HepG2 (cell line): ENCODE measurements around the gene STK32B.

Experiments used
- DMAP1 ChIP-seq: IDR thresholded peaks from 2 replicates; pipeline ENCODE4 v1.6.1; 2016
- JUND ChIP-seq: sonication (generic); formaldehyde crosslinking; IDR thresholded peaks from 2 replicates; pipeline ENCODE4 v1.8.0; 2022; ENCODE audit warnings: mild to moderate bottlenecking, missing genetic modification reagents
- KLF6 ChIP-seq: IDR thresholded peaks from 2 replicates; pipeline ENCODE4 v1.8.0; 2016; ENCODE audit warnings: missing biosample characterization, missing genetic modification reagents
- PHF5A ChIP-seq: IDR thresholded peaks from one replicate; pipeline ENCODE4 v1.6.1; 2018; ENCODE audit warnings: low read depth, missing genetic modification reagents; ENCODE audit not compliant: unreplicated experiment
- RXRB ChIP-seq: IDR thresholded peaks from 2 replicates; pipeline ENCODE4 v1.6.1; 2016; ENCODE audit warnings: borderline replicate concordance, missing genetic modification reagents, missing compliant biosample characterization

DNA sequence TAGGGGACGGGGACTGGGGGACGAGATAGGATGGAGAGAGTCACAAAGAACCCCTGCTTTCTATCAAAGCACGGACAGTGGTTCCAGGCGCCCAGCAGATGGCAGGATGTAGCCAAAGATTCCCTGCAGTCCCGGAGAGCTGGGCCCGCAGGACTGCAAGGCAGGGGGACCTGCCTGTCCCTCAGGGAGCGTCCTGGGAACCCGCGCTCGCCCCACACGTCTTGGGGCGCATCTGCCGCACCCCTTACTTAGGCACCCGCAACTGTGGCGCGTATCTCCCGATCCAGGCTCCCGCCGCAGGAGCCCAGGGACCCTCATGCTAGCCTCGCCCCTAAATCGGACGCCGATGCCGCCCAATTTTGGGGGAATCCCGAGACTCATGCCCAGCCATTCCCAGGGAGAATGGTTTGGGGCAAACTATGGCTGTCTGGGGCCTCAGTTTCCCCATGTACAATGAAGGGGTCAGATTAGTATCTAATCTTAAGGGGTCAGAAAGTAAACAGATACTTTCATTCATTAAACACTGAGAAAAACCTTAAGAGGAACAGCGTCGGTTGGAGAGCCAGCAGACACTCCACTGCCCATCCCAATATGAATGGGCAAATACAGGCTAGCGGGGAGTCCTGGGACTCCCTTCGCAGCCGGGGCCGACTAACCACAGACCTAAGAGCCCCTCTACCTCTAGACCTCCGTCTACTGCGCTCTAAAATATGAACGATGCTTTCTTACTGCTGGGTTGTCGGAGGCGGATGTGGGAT lies 581 bp upstream of the STK32B start:
- no peak for TF ChIP-seq KLF6 (CRISPR knock-in tag)
- no peak for TF ChIP-seq RXRB (CRISPR knock-in tag)
- TF ChIP-seq DMAP1: no peak
- no peak for TF ChIP-seq PHF5A (CRISPR knock-in tag)
- no peak for TF ChIP-seq JUND (CRISPR knock-in tag)
